SKM-1 treated with dmso at 0.1 percent for 144 hours (cell line): Measurements from ENCODE around the gene OPN5.
"Not testable (repeated sequence)": the region's sequence is repeated elsewhere in the genome, so short reads cannot be mapped to it uniquely, and the experiment has no call there.

ENCODE experiments used
- DNase-seq: peaks from one replicate; lab custom pipeline; 2025; ENCODE audit not compliant: unreplicated experiment; lab: John Stamatoyannopoulos, UW

OPN5 gene

GRCh38 chr6:47781732-47782131 lies at the start of gene OPN5:
Gene OPN5 (plus strand): TSS chr6:47782032. CDS start chr6:47782067, 35 bp downstream.
- DNase-seq, result no peak

- DNase-seq, result no peak
Observed at GRCh38 chr6:47733879-47734558, 47.8 kb upstream of the OPN5 start.

GRCh38 chr6:47734831-47735481 lies 46.9 kb upstream of the OPN5 start:
- DNase-seq, result no peak

GRCh38 chr6:47736083-47736700 lies 45.6 kb upstream of the OPN5 start:
- DNase-seq, result no peak

- DNase-seq, result no peak
Observed at GRCh38 chr6:47737406-47737805, 44.4 kb upstream of the OPN5 start.

GRCh38 chr6:47740714-47741113 lies 41.1 kb upstream of the OPN5 start:
- no peak for DNase-seq

GRCh38 chr6:47741807-47742206 lies 40.0 kb upstream of the OPN5 start:
- no peak for DNase-seq

GRCh38 chr6:47743744-47744143 lies 38.1 kb upstream of the OPN5 start:
- DNase-seq, result no peak

- not testable (repeated sequence) for DNase-seq
Observed at GRCh38 chr6:47745269-47745668, 36.6 kb upstream of the OPN5 start.

GRCh38 chr6:47749757-47750156 lies 32.1 kb upstream of the OPN5 start:
- DNase-seq, result no peak

GRCh38 chr6:47752801-47753200 lies 29.0 kb upstream of the OPN5 start:
- no peak for DNase-seq

GRCh38 chr6:47759364-47759763 lies 22.5 kb upstream of the OPN5 start:
- no peak for DNase-seq

GRCh38 chr6:47762502-47762901 lies 19.3 kb upstream of the OPN5 start:
- DNase-seq, result no peak

GRCh38 chr6:47766445-47766844 lies 15.4 kb upstream of the OPN5 start:
- DNase-seq, result no peak

- no peak for DNase-seq
Observed at GRCh38 chr6:47767102-47767501, 14.7 kb upstream of the OPN5 start.

GRCh38 chr6:47769982-47770381 lies 11.8 kb upstream of the OPN5 start:
- DNase-seq, result no peak

GRCh38 chr6:47772359-47772758 lies 9.5 kb upstream of the OPN5 start:
- no peak for DNase-seq

- no peak for DNase-seq
Observed at GRCh38 chr6:47773005-47773404, 8.8 kb upstream of the OPN5 start.

- peak; percentile 41 for DNase-seq
Observed at GRCh38 chr6:47780510-47781356, 1.1 kb upstream of the OPN5 start.

- DNase-seq, result no peak
Observed at GRCh38 chr6:47785182-47785581, 3.4 kb downstream of the OPN5 start.
